GM12874 (cell line): ENCODE results near the gene EFNA5.

Source experiments
- CTCF ChIP-seq: IDR thresholded peaks from 2 replicates; pipeline ENCODE4 v1.5.1; 2011; ENCODE audit warnings: low read depth, mild to moderate bottlenecking, control low read depth, low read length, moderate library complexity; ENCODE audit not compliant: insufficient read depth

EFNA5 gene

GRCh38 chr5:107474716-107475489 lies 195.8 kb downstream of the EFNA5 start:
- no peak for TF ChIP-seq CTCF

- TF ChIP-seq CTCF: no peak
These were observed 196.4 kb downstream of the EFNA5 start for GRCh38 chr5:107474361-107474715.

- no peak for TF ChIP-seq CTCF
These were observed 198.1 kb downstream of the EFNA5 start for GRCh38 chr5:107472620-107473064.

- no peak for TF ChIP-seq CTCF
These were observed 200.5 kb downstream of the EFNA5 start for GRCh38 chr5:107470295-107470582.

GRCh38 chr5:107469485-107470294 lies 201.0 kb downstream of the EFNA5 start:
- no peak for TF ChIP-seq CTCF

- TF ChIP-seq CTCF: no peak
These were observed 201.7 kb downstream of the EFNA5 start for GRCh38 chr5:107469064-107469463.

GRCh38 chr5:107468276-107468675 lies 202.5 kb downstream of the EFNA5 start:
- no peak for TF ChIP-seq CTCF
